ENCODE results near the gene DCAF17.

DCAF17 gene

DNA sequence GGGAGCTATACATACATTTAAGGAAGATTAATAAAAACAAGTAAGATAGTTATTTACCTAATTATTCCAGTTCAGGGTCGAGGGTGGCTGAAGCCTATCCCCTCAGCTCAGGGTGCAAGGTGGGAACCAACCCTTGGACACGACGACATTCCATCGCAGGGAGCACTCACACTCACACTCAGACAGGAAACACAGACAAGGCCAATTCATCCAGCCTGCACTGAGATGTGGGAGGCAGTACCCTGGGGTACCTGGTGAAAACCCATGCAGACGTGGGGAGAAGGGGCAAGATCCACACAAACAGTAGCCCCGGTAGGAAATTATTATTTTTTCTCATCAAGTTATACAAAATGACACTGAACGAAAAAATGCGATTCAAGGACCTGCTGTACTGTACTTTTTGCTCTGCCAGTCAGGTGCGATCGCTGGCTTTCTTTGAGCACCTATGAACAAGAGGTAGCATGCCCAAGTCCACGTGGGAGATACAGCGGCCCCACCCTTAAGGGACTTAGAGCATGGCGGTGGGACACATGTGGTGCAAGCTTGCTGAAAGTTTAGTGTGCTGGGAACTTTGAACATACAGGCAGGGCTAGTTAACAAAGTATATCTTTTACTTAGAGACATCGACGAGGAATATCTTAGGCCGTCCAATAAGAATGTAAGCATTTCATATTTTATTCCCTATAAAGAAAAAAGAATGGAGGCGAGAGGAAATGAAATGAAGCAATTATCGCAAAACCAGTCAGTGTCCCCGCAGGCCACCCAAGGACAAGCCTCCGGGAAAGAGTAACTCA, 860 bp upstream of the DCAF17 start:
- peak; percentile 49 for DNase-seq (ENCODE audit: low read depth)
- TF ChIP-seq, protein P1, sequence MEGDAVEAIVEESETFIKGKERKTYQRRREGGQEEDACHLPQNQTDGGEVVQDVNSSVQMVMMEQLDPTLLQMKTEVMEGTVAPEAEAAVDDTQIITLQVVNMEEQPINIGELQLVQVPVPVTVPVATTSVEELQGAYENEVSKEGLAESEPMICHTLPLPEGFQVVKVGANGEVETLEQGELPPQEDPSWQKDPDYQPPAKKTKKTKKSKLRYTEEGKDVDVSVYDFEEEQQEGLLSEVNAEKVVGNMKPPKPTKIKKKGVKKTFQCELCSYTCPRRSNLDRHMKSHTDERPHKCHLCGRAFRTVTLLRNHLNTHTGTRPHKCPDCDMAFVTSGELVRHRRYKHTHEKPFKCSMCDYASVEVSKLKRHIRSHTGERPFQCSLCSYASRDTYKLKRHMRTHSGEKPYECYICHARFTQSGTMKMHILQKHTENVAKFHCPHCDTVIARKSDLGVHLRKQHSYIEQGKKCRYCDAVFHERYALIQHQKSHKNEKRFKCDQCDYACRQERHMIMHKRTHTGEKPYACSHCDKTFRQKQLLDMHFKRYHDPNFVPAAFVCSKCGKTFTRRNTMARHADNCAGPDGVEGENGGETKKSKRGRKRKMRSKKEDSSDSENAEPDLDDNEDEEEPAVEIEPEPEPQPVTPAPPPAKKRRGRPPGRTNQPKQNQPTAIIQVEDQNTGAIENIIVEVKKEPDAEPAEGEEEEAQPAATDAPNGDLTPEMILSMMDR (IDR thresholded peaks at IDR 0.05; ENCODE audit: control insufficient read depth, extremely low read depth, insufficient read depth) = no peak

DNA sequence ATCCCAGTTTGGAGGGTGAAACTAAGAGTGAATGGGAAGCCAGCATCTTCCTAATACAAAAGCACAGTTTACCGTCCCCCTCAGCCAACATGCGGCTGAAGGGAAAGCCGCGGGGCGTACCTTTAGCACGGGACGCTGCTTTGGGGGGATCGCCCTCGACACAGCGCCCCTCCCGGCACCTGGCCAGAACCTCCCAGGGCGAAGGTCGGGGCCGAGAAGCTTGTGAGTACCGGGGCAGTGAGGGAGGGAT, 338 bp upstream of the DCAF17 start, which contains the start of gene METTL8:
Gene METTL8 (minus strand): TSS at position 228 of the 250 bp plus-strand sequence. CDS start 41,805 bp downstream, outside the sequence.
- TF ChIP-seq, protein P1 (IDR thresholded peaks at IDR 0.05; ENCODE audit: control insufficient read depth, extremely low read depth, insufficient read depth) = no peak
- DNase-seq (ENCODE audit: low read depth) = no peak
- H3K4me3 ChIP-seq (ENCODE audit: low read depth, low read length) = peak within 1 kb of the TSS; percentile 74

More for the DNA sequence above, 860 bp upstream of the DCAF17 start:
- H3K4me3 ChIP-seq (ENCODE audit: low read depth, low read length) = peak overlapping the region; percentile 74

DNA sequence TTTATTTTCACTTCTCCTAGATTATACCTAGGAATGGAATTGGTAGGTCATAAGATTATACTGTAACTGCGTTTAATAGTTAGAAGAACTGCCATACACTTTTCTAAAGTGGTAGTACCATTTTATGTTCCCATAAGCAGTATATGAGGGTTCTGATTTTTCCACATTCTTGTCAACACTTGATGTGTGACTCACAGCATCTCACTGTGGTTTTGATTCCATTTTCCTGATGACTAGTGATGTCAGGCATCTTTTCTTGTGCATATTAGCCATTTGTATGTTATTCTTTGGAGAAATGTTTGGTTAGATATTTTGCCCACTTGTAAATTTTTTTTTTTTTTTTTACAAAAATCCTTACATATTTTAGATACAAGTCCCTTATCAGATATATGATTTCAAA, 2.3 kb downstream of the DCAF17 start:
- no peak overlapping the region for H3K4me3 ChIP-seq (ENCODE audit: low read depth, low read length)
- TF ChIP-seq, protein P1 (IDR thresholded peaks at IDR 0.05; ENCODE audit: control insufficient read depth, extremely low read depth, insufficient read depth) = no peak
- DNase-seq (ENCODE audit: low read depth) = no peak

DNA sequence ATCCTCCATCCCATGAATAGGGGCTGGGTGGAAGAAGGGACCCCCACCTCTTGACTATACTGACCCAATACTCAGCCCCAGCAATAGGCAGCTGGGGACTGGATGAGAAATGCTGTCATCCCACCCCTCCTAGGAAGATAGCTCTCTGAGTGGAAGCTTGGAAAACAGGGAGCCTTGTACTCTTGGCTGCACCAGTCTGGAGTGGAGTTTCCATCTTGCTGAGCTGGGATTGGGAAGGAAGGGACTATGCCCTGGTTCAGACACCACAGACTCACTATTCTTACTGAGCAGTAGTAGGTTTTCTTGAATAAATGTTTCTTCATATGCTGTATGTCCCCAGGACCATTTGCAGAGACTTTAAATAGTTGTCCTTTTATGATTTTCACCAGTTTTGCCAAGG, 7.4 kb downstream of the DCAF17 start:
- no peak for DNase-seq (ENCODE audit: low read depth)
- no peak overlapping the region for H3K4me3 ChIP-seq (ENCODE audit: low read depth, low read length)
- TF ChIP-seq, protein P1 (IDR thresholded peaks at IDR 0.05; ENCODE audit: control insufficient read depth, extremely low read depth, insufficient read depth) = no peak

DNA sequence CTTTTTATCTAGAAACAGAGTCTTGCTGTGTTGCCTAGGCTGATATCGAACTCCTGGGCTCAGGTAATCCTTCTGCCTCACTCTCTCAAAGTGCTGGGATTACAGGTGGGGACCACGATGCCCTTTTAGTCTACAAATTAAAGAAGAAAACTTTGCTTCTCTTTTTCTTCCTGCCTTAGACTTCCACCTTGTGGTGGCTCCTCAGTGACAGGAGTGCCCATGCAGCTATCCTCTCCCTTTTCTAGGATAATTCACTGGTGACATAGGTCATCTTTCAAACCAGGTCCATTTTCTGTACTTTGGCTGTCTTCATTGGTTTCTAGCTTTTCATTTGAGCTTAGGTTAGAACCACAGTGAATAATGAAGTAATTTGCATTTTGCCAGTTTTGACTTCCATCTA, 13.6 kb downstream of the DCAF17 start:
- no peak for DNase-seq (ENCODE audit: low read depth)
- TF ChIP-seq, protein P1 (IDR thresholded peaks at IDR 0.05; ENCODE audit: control insufficient read depth, extremely low read depth, insufficient read depth) = no peak
- no peak overlapping the region for H3K4me3 ChIP-seq (ENCODE audit: low read depth, low read length)

DNA sequence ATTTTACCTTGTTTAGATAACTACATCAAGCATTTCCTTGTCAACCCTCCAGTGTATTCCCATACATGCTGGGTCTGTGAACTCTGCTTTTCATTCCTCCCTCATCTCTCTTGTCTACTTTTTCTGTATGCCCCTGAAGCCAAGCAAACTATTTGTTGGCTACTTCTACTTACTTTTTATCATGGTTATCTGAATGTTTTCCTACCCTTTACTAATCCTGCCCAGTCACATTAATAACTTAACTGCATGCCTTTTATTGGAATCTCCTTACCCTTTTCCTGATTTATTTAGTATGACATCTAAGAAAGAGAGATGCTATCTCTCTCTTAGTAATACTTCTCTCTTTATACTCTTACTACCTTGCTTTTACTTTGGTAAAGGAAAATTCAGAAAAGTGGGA, 17.0 kb downstream of the DCAF17 start:
- TF ChIP-seq, protein P1 (IDR thresholded peaks at IDR 0.05; ENCODE audit: control insufficient read depth, extremely low read depth, insufficient read depth) = no peak

DNA sequence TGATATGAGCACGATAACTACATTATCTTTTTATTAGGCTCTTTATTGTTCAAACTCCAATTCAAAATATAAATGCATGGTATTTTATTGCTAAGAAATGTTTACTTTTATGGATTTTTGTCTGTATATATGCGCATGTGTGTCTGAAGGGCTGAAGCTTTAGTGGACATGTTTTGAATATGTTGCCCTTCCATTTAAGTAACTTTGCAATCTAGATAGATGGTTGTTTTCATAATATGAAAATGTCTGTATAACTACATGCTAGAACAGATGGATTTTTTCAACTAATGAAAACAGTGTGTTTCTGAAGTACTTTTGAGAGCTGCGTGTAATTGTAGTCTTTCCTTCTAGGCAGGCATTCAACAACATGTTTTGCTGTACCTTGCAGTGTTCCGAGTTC, 18.7 kb downstream of the DCAF17 start:
- TF ChIP-seq, protein P1 (IDR thresholded peaks at IDR 0.05; ENCODE audit: control insufficient read depth, extremely low read depth, insufficient read depth) = no peak
- no peak for DNase-seq (ENCODE audit: low read depth)
- no peak overlapping the region for H3K4me3 ChIP-seq (ENCODE audit: low read depth, low read length)

More for the DNA sequence above, 17.0 kb downstream of the DCAF17 start:
- H3K4me3 ChIP-seq (ENCODE audit: low read depth, low read length) = no peak overlapping the region
- no peak for DNase-seq (ENCODE audit: low read depth)

Measured in LNCaP clone FGC (cell line).